Measurements from ENCODE around the gene IKZF5.

The IKZF5 gene

GRCh38 chr10:122968698-122969097 lies 39.9 kb downstream of the IKZF5 start:
- Histone ChIP-seq H3K4me1 (ENCODE audit: low read depth, poor library complexity, severe bottlenecking) (no peaks in the 10 kb centered on the region), H4K20me1 (ENCODE audit: insufficient read depth) (no peaks in the 10 kb centered on the region), H3K4me2 (no peak overlapping the region), H3K79me2 (ENCODE audit: insufficient read depth, low read depth) (no peaks in the 10 kb centered on the region), H3K27me3 (ENCODE audit: insufficient read depth, low read depth) (no peaks in the 10 kb centered on the region), H3K27ac (no peak overlapping the region), H3K9ac (no peak overlapping the region), H3K36me3 (ENCODE audit: insufficient read depth) (no peaks in the 10 kb centered on the region), H2AFZ (ENCODE audit: low read depth) (no peak overlapping the region), H3K4me3 (IDR thresholded peaks at IDR 0.05; ENCODE audit: insufficient read depth, low read depth, low read length) (no peak overlapping the region)
- TF ChIP-seq, protein P1, sequence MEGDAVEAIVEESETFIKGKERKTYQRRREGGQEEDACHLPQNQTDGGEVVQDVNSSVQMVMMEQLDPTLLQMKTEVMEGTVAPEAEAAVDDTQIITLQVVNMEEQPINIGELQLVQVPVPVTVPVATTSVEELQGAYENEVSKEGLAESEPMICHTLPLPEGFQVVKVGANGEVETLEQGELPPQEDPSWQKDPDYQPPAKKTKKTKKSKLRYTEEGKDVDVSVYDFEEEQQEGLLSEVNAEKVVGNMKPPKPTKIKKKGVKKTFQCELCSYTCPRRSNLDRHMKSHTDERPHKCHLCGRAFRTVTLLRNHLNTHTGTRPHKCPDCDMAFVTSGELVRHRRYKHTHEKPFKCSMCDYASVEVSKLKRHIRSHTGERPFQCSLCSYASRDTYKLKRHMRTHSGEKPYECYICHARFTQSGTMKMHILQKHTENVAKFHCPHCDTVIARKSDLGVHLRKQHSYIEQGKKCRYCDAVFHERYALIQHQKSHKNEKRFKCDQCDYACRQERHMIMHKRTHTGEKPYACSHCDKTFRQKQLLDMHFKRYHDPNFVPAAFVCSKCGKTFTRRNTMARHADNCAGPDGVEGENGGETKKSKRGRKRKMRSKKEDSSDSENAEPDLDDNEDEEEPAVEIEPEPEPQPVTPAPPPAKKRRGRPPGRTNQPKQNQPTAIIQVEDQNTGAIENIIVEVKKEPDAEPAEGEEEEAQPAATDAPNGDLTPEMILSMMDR (conservative IDR thresholded peaks at IDR 0.05; ENCODE audit: low read depth, low read length) = no peak

DNA sequence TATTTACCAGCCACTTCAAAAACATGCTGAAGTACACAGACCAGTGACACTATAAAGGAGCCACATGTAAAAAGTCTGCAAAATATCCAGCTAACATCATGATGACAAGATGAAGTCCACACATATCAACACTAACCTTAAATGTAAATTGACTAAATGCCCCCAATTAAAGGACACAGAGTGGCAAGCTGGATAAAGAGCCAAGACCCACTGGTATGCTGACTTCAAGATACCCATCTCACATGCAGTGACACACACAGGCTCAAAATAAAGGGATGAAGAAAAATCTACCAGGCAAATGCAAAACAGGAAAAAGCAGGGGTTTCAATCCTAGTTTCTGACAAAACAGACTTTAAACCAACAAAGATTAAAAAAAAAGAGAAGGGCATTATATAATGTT lies 41.7 kb downstream of the IKZF5 start:
- no peaks in the 10 kb centered on the region for H3K27me3 ChIP-seq (ENCODE audit: insufficient read depth, low read depth)
- H3K9ac ChIP-seq = no peak overlapping the region
- no peak overlapping the region for H3K27ac ChIP-seq
- no peak overlapping the region for H3K4me2 ChIP-seq
- no peaks in the 10 kb centered on the region; the same call in 1 of the 2 replicates for H3K36me3 ChIP-seq (ENCODE audit: insufficient read depth)
- no peak overlapping the region for H3K4me3 ChIP-seq (IDR thresholded peaks at IDR 0.05; ENCODE audit: insufficient read depth, low read depth, low read length)
- H3K4me1 ChIP-seq (ENCODE audit: low read depth, poor library complexity, severe bottlenecking) = no peaks in the 10 kb centered on the region
- TF ChIP-seq, protein P1 (conservative IDR thresholded peaks at IDR 0.05; ENCODE audit: low read depth, low read length) = no peak
- H4K20me1 ChIP-seq (ENCODE audit: insufficient read depth) = no peaks in the 10 kb centered on the region
- H2AFZ ChIP-seq (ENCODE audit: low read depth) = no peak overlapping the region
- no peaks in the 10 kb centered on the region for H3K79me2 ChIP-seq (ENCODE audit: insufficient read depth, low read depth)

DNA sequence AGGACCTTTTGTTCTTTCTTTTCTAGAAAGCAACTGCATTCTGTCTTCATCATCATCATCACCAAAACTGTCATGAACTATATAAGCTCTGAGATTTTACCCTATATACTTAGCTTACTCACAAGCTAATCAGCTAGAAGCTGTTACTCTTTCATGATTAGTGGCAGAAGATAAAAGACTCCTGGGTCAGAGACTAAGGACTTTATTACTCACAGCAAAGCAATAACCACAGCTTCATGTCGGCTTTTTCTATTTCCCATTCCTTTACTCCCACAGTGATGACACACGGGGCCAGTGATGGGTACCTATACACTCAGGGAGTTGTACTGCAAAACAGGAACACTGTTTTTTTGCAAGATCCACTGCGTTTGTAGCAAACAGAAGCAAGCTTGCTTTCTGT lies 46.2 kb downstream of the IKZF5 start:
- H3K36me3 ChIP-seq (ENCODE audit: insufficient read depth) = no peaks in the 10 kb centered on the region; the same call in 1 of the 2 replicates
- no peak overlapping the region for H3K9ac ChIP-seq
- no peaks in the 10 kb centered on the region for H3K4me1 ChIP-seq (ENCODE audit: low read depth, poor library complexity, severe bottlenecking)
- H2AFZ ChIP-seq (ENCODE audit: low read depth) = no peak overlapping the region
- no peaks in the 10 kb centered on the region for H3K79me2 ChIP-seq (ENCODE audit: insufficient read depth, low read depth)
- no peak overlapping the region for H3K4me2 ChIP-seq
- H4K20me1 ChIP-seq (ENCODE audit: insufficient read depth) = no peaks in the 10 kb centered on the region
- no peaks in the 10 kb centered on the region for H3K27me3 ChIP-seq (ENCODE audit: insufficient read depth, low read depth)
- H3K27ac ChIP-seq = no peak overlapping the region
- TF ChIP-seq, protein P1 (conservative IDR thresholded peaks at IDR 0.05; ENCODE audit: low read depth, low read length) = no peak
- H3K4me3 ChIP-seq (IDR thresholded peaks at IDR 0.05; ENCODE audit: insufficient read depth, low read depth, low read length) = no peak overlapping the region

GRCh38 chr10:122957474-122957873 lies 51.1 kb downstream of the IKZF5 start:
- Histone ChIP-seq H3K4me3 (IDR thresholded peaks at IDR 0.05; ENCODE audit: insufficient read depth, low read depth, low read length) (no peak overlapping the region), H3K36me3 (ENCODE audit: insufficient read depth) (no peaks in the 10 kb centered on the region), H2AFZ (ENCODE audit: low read depth) (no peak overlapping the region), H3K27ac (no peak overlapping the region), H3K4me1 (ENCODE audit: low read depth, poor library complexity, severe bottlenecking) (peaks cover 9% of the 10 kb centered on the region), H3K79me2 (ENCODE audit: insufficient read depth, low read depth) (peaks cover 5% of the 10 kb centered on the region; the same call in 1 of the 2 replicates), H3K4me2 (no peak overlapping the region), H4K20me1 (ENCODE audit: insufficient read depth) (no peaks in the 10 kb centered on the region), H3K27me3 (ENCODE audit: insufficient read depth, low read depth) (no peaks in the 10 kb centered on the region), H3K9ac (no peak overlapping the region)
- TF ChIP-seq, protein P1 (conservative IDR thresholded peaks at IDR 0.05; ENCODE audit: low read depth, low read length) = no peak

Measured in KMS-11 (cell line).